Chondrocyte (in vitro differentiated cells): ENCODE data around the gene ABCB8. TPM values are rescaled to one million over a fixed set of nuclear protein-coding genes. Genes with fewer than 3 reads are reported as not detected.
"Not testable (repeated sequence)": the region's sequence is repeated elsewhere in the genome, so short reads cannot be mapped to it uniquely, and the experiment has no call there.

Experiments
- DNase-seq: peaks from one replicate; pipeline ENCODE4 v3.0.0; 2021; ENCODE audit warnings: mixed read lengths, low spot score
- H3K27ac Mint-ChIP-seq: one replicate; pipeline ENCODE4 v1.8.0; 2021; ENCODE audit warnings: mild to moderate bottlenecking, moderate library complexity, mixed read lengths; ENCODE audit not compliant: unreplicated experiment
- H3K27me3 Mint-ChIP-seq: 2 replicates; pipeline ENCODE4 v1.8.0; 2021; ENCODE audit warnings: low read depth, mixed read lengths
- H3K36me3 Mint-ChIP-seq: 2 replicates; pipeline ENCODE4 v1.8.0; 2021; ENCODE audit warnings: low read depth, mixed read lengths
- H3K4me1 Mint-ChIP-seq: 2 replicates; pipeline ENCODE4 v1.8.0; 2021; ENCODE audit warnings: low read depth, mild to moderate bottlenecking, mixed read lengths
- H3K4me3 Mint-ChIP-seq: one replicate; pipeline ENCODE4 v1.8.0; 2021; ENCODE audit warnings: mild to moderate bottlenecking, moderate library complexity, mixed read lengths; ENCODE audit not compliant: unreplicated experiment
- H3K9me3 Mint-ChIP-seq: 2 replicates; pipeline ENCODE4 v1.8.0; 2021; ENCODE audit warnings: low read depth, mixed read lengths
- total RNA-seq: library from RNA; stranded (reverse); gene quantifications from 3 replicates; pipeline ENCODE4 v1.2.1, GENCODE V29; 2021
- TF ChIP-seq, protein P1 (sequence below): fragments of 200-600 bp; sonication (generic); IDR thresholded peaks from 2 replicates; pipeline ENCODE4 v1.5.0; 2021; ENCODE audit warnings: antibody characterized with exemption, mild to moderate bottlenecking, moderate library complexity

The ABCB8 gene
- total RNA-seq, 1 donor from 2014 or later = 30.2 TPM

DNA sequence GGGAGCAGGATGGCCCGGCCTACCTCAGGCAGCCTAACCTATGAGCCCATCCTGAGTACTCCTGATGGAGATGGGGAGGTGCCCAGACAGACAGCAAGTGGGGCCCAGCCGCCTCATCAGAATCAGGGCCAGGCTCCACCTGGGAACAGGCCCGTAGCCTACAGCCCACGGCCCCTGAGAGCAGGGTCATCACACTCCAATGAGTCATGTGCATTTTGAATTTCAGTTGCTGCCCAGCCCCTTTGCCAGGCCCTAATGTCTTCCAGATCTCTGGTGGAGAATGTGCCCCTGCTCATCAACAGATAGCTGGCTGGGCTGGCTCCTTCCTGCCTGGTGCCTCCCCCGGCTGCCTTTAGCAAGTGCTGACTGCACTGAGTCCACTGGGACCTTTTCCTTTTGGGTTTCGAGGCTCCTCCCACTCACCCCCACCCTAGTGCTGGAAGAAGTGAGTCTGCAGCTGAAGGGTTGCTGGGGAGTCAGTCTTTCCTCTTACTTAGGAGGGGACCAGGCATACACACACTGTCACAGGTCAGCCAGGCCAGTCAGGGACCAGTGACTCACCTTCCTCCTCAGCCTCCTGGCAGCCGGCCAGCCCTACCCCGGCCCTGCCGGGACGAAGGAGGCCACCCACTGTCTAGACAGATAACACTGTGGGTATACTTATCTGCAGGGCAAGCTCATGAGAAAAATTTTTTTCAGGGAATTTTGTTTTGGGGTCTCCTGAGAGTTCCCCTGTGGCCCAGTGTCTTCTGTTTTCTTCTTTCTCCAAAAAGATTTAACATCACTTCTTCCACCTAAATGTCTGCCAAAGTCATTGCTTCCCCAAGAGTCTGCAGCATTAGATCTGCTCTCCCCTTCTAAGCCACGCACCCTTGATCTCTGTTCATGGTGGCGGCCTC lies 10.9 kb downstream of the ABCB8 start:
- Mint-ChIP-seq H3K4me3 (peak overlapping the region; percentile 28), H3K27me3 (no peaks in the 10 kb centered on the region), H3K36me3 (peaks cover 3% of the 10 kb centered on the region), H3K27ac (peak overlapping the region; percentile 96), H3K9me3 (no peaks in the 10 kb centered on the region), H3K4me1 (peaks cover 27% of the 10 kb centered on the region)
- DNase-seq = no peak
- TF ChIP-seq, protein P1, sequence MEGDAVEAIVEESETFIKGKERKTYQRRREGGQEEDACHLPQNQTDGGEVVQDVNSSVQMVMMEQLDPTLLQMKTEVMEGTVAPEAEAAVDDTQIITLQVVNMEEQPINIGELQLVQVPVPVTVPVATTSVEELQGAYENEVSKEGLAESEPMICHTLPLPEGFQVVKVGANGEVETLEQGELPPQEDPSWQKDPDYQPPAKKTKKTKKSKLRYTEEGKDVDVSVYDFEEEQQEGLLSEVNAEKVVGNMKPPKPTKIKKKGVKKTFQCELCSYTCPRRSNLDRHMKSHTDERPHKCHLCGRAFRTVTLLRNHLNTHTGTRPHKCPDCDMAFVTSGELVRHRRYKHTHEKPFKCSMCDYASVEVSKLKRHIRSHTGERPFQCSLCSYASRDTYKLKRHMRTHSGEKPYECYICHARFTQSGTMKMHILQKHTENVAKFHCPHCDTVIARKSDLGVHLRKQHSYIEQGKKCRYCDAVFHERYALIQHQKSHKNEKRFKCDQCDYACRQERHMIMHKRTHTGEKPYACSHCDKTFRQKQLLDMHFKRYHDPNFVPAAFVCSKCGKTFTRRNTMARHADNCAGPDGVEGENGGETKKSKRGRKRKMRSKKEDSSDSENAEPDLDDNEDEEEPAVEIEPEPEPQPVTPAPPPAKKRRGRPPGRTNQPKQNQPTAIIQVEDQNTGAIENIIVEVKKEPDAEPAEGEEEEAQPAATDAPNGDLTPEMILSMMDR = no peak

DNA sequence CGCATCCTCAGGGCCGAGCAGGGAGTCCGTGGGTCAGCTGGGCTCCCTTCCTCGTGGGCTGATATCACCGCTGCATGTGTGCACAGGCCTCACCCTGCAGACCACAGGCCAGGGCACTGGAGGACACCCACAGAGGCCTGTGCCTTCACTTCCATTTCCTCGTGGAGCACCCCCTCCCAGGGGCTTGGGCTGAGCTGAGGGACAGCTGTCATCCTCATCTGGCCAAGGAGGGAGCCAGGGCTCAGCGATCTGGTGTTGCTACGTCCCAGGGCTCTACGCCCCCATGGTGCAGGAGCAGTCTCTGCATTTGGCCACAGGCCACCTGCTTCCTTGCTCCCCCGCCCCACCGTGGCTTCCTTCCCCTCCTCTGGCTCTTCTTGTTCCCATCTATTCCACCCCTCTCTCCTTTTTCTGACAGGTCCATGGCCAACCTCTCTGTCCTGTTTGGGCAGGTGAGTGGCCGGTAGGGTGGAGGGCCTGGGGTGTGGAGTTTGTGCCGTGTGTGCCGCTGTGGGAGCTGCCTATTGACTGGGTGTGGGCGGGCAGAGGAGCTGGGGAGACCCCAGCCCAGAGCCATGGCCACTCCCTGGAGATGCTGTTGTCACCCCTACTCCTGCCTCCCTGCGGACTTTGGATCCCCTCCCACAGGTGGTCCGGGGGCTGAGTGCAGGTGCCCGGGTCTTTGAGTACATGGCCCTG lies 11.7 kb downstream of the ABCB8 start:
- TF ChIP-seq, protein P1 = no peak
- Mint-ChIP-seq H3K36me3 (peaks cover 3% of the 10 kb centered on the region), H3K4me3 (no peak overlapping the region), H3K9me3 (no peaks in the 10 kb centered on the region), H3K27me3 (no peaks in the 10 kb centered on the region), H3K27ac (peak overlapping the region; percentile 96), H3K4me1 (peaks cover 27% of the 10 kb centered on the region)
- DNase-seq = no peak

DNA sequence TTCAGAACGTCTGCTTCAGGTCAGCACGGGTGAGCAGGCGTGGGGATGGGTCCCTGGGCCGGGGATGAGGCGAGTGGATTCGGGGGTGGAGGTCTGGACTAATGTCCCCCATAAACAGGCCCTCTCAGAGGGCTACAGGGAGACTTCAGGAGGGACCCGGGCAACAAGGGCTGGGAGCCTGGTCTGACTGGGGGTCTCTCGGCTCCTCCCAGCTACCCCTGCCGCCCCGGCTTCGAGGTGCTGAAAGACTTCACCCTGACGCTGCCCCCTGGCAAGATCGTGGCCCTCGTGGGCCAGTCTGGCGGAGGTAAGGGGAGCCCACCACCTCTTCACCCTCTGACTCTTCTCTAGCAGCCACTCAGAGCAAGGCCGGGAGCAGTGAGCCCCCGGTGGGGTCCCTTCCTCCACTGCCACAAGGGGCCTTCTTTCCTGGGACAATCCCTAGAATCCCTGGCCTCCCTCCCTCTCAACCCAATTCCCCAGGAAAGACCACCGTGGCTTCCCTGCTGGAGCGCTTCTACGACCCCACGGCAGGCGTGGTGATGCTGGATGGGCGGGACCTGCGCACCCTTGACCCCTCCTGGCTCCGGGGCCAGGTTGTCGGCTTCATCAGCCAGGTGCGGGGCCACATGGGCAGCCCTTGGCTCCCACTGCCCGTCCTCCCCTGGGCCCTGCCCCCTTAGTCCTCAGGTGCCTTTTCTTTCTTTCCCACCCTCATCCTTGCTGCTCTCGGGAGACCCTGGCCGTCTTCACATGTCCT lies 12.5 kb downstream of the ABCB8 start:
- H3K27me3 Mint-ChIP-seq = no peaks in the 10 kb centered on the region
- peaks cover 32% of the 10 kb centered on the region for H3K4me1 Mint-ChIP-seq
- H3K36me3 Mint-ChIP-seq = no peaks in the 10 kb centered on the region
- no peak for DNase-seq
- TF ChIP-seq, protein P1 = no peak
- H3K9me3 Mint-ChIP-seq = no peaks in the 10 kb centered on the region
- no peak overlapping the region for H3K4me3 Mint-ChIP-seq
- no peak overlapping the region for H3K27ac Mint-ChIP-seq

DNA sequence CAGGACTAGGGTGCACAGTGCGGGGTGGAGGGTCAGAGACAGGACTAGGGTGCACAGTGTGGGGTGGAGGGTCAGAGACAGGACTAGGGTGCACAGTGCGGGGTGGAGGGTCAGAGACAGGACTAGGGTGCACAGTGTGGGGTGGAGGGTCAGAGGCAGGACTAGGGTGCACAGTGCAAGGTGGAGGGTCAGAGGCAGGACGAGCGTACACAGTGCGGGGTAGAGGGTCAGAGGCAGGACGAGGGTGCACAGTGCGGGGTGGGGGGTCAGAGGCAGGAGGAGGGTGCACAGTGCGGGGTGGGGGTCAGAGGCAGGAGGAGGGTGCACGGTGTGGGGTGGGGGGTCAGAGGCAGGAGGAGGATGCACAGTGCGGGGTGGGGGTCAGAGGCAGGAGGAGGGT lies 15.2 kb downstream of the ABCB8 start:
- not testable (repeated sequence) for DNase-seq, H3K27ac Mint-ChIP-seq, H3K36me3 Mint-ChIP-seq, H3K9me3 Mint-ChIP-seq, H3K27me3 Mint-ChIP-seq, H3K4me3 Mint-ChIP-seq
- H3K4me1 Mint-ChIP-seq = peaks cover 44% of the 10 kb centered on the region

DNA sequence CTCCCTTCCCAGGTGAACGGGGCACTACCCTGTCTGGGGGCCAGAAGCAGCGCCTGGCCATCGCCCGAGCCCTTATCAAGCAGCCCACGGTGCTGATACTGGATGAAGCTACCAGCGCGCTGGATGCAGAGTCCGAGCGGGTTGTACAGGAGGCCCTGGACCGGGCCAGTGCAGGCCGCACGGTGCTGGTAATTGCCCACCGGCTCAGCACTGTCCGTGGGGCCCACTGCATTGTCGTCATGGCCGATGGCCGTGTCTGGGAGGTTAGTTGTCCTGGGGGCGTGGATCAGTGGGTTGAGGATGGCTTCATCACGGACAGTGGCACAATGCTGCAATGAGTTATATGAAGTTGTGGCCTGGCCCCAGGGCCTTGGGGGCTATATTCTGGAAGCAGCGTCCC lies 15.7 kb downstream of the ABCB8 start:
- no peak overlapping the region for H3K4me3 Mint-ChIP-seq
- no peaks in the 10 kb centered on the region for H3K9me3 Mint-ChIP-seq
- no peak for DNase-seq
- H3K4me1 Mint-ChIP-seq = peaks cover 39% of the 10 kb centered on the region
- no peaks in the 10 kb centered on the region for H3K27me3 Mint-ChIP-seq
- H3K27ac Mint-ChIP-seq = no peak overlapping the region
- H3K36me3 Mint-ChIP-seq = no peaks in the 10 kb centered on the region
- TF ChIP-seq, protein P1 = no peak
